Lower leg skin (tissue), 4 donors: Measurements from ENCODE around the gene OR2AG1. TPM values are rescaled to one million over a fixed set of nuclear protein-coding genes. Genes with fewer than 3 reads are reported as not detected.
"Not testable (repeated sequence)": the region's sequence is repeated elsewhere in the genome, so short reads cannot be mapped to it uniquely, and the experiment has no call there.

Experiments used
- DNase-seq, 2 donors: peaks; one replicate each; pipeline ENCODE4 v3.0.0-alpha.2; 2019; ENCODE audit warnings: low spot score in 2 of 2
- H3K4me3 ChIP-seq: fragments of 200-600 bp; sonication (generic); 2 replicates; pipeline ENCODE4 v1.5.1; 2017; ENCODE audit warnings: mild to moderate bottlenecking, low read depth; ENCODE audit not compliant: poor library complexity, severe bottlenecking
- CTCF ChIP-seq, 3 donors: fragments of 450-650 bp; IDR thresholded peaks; one replicate each; pipeline ENCODE4 v1.5.1; 2016; ENCODE audit warnings: antibody characterized with exemption in 3 of 3, mild to moderate bottlenecking in 3 of 3, moderate library complexity in 2 of 3
- POLR2A ChIP-seq, 2 donors: fragments of 450-650 bp; IDR thresholded peaks; one replicate each; pipeline ENCODE4 v1.6.1; 2016 to 2017; ENCODE audit warnings: antibody characterized with exemption in 2 of 2, mild to moderate bottlenecking in 1 of 2, moderate library complexity in 1 of 2
- WGBS, 2 donors: methylation state at CpG; one replicate each; pipeline ENCODE4 v1.1.5; 2018; 5-methylcytosine and 5-hydroxymethylcytosine counted together
- intact Hi-C: fragments of 100-400 bp; cut with DNase I; formaldehyde crosslinking; loops from one replicate; pipeline ENCODE4 v1.15.0; 2023; ENCODE audit warnings: low total_unique reads
- total RNA-seq, 4 donors: library from RNA; depleted of rRNA; stranded (reverse); fragments of >200 nt; gene quantifications; one replicate each; pipeline ENCODE4 v1.1.0, GENCODE V29; 2016

The OR2AG1 gene
- total RNA-seq, 4 donors from 2014 or later = not detected

GRCh38 chr11:6794639-6795038, 11.8 kb downstream of the OR2AG1 start:
- H3K4me3 ChIP-seq = no peak overlapping the region
- TF ChIP-seq POLR2A (IDR thresholded peaks at IDR 0.05) (no peak), CTCF (IDR thresholded peaks at IDR 0.05) (no peak)
- 83 to 92% methylated on average over 4 of the region's 4 CpGs for WGBS, 2 donors
- intact Hi-C loops = no loop called here
- DNase-seq = no peak

- 83 to 84% methylated on average over 1 of the region's 1 CpG for WGBS, 2 donors
- no peak within 1 kb of the TSS for H3K4me3 ChIP-seq
- DNase-seq = no peak
- TF ChIP-seq CTCF (IDR thresholded peaks at IDR 0.05) (no peak), POLR2A (IDR thresholded peaks at IDR 0.05) (no peak)
- intact Hi-C loops = no loop called here
Measured at GRCh38 chr11:6799402-6799801, 16.6 kb downstream of the OR2AG1 start, which contains the start of gene OR6A2. OR6A2 (minus strand) TSS chr11:6799689; CDS start chr11:6795708, 3,981 bp downstream.

- intact Hi-C loops, DNase-seq, H3K4me3 ChIP-seq: not testable (repeated sequence)
Measured at GRCh38 chr11:6801075-6801474, 18.3 kb downstream of the OR2AG1 start.

- DNase-seq = no peak
- intact Hi-C loops = no loop called here
- no peak overlapping the region for H3K4me3 ChIP-seq
- no peak for TF ChIP-seq POLR2A (IDR thresholded peaks at IDR 0.05)
- TF ChIP-seq CTCF (IDR thresholded peaks at IDR 0.05) = no peak
- WGBS, 2 donors = 18 to 21% methylated on average over 6 of the region's 6 CpGs
Measured at GRCh38 chr11:6812390-6813005, 29.7 kb downstream of the OR2AG1 start.

GRCh38 chr11:6813656-6814055, 30.8 kb downstream of the OR2AG1 start:
- TF ChIP-seq POLR2A (IDR thresholded peaks at IDR 0.05) (no peak), CTCF (IDR thresholded peaks at IDR 0.05) (no peak)
- 67 to 75% methylated on average over 2 of the region's 2 CpGs for WGBS, 2 donors
- intact Hi-C loops = no loop called here
- no peak for DNase-seq
- no peak overlapping the region for H3K4me3 ChIP-seq

GRCh38 chr11:6817694-6818093, 34.9 kb downstream of the OR2AG1 start:
- TF ChIP-seq CTCF (IDR thresholded peaks at IDR 0.05) (no peak), POLR2A (IDR thresholded peaks at IDR 0.05) (no peak)
- no peak overlapping the region for H3K4me3 ChIP-seq
- intact Hi-C loops = no loop called here
- DNase-seq = no peak
- WGBS, 2 donors = 44 to 71% methylated on average over 1 of the region's 1 CpG
